ENCODE data around the gene FAM114A2.
"Not testable (repeated sequence)": the region's sequence is repeated elsewhere in the genome, so short reads cannot be mapped to it uniquely, and the experiment has no call there.

Gene FAM114A2

DNA sequence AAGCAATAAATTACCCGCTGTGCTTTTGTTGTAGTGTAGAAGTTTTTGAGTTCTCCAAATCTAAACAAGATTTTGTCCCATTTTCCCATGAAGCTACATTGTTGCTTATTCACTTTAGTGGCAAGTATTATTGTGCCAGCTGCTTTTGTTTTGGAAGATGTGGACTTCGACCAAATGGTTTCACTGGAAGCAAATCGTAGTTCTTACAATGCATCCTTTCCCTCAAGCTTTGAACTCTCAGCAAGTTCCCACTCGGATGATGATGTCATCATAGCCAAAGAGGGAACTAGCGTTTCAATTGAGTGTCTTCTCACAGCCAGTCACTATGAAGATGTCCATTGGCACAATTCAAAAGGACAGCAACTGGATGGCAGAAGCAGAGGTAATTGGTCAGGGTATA, 10.9 kb upstream of the FAM114A2 start:
- DNase-seq (ENCODE audit: low read depth, low spot score): no peak

GRCh38 chr5:154047324-154047723, 8.6 kb upstream of the FAM114A2 start:
- DNase-seq (ENCODE audit: low read depth, low spot score): no peak

GRCh38 chr5:154046486-154046885, 7.8 kb upstream of the FAM114A2 start:
- DNase-seq (ENCODE audit: low read depth, low spot score): no peak

- no peak for DNase-seq (ENCODE audit: low read depth, low spot score)
These were observed 5.9 kb upstream of the FAM114A2 start for GRCh38 chr5:154044581-154044980.

GRCh38 chr5:154044099-154044498, 5.4 kb upstream of the FAM114A2 start:
- DNase-seq (ENCODE audit: low read depth, low spot score): no peak

DNA sequence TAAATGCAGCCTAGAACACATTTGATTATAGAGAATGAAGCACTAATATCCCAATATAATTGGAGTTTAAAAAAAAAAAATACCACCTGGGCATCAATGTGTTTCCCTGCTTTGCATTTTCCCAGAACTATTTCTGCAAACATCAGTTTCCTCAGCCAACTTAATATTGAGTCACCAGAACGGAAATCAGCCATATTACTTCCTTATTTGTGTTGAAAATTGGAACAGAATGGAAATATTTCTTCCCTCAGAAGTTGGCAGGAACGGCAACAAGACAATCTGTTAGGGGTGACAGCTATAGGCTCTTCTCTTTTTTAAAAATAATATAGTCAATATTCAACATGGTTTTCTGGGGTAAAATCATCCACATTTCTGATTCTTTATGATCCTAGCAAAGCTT, 4.1 kb upstream of the FAM114A2 start:
- DNase-seq (ENCODE audit: low read depth, low spot score): no peak

DNA sequence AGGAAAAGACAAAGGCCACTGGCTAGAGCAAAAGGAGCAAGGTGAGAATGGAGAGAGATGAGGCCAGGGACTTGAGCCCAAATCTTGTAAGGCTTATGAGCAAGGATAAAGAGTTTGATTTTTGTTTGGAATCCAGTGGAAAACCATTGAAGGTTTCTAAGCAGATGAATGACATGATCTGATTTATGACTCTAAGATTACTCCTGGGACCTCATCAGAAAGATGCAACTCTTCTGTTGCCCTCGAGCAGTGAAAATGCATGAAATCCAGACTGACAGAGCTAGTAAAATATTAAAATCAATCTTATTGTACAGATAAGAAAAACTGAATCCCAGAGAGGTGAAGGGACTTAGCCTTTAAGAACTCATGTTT, 734 bp upstream of the FAM114A2 start:
- DNase-seq (ENCODE audit: low read depth, low spot score): no peak

DNA sequence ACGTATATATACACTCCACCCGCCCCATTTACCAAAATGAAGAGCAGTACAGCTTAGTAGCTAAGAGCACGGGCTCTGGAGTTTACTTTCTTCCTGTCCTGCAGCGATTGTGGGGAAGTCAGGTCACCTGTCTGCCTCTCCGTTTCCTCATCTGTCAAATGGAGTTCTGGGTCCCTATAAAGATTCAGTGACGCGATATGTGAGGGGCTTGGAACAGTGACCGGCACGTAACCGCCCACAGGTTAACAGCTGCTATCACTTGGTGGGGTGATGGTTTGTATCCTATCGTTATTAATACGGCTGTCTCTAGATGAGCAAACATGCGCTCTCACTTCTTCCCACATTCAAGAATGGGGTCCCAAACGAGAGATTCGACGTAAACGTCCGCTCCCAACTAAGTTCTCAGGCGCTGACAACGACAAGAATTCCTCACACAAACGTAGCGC, 426 bp downstream of the FAM114A2 start:
- no peak for DNase-seq (ENCODE audit: low read depth, low spot score)

DNA sequence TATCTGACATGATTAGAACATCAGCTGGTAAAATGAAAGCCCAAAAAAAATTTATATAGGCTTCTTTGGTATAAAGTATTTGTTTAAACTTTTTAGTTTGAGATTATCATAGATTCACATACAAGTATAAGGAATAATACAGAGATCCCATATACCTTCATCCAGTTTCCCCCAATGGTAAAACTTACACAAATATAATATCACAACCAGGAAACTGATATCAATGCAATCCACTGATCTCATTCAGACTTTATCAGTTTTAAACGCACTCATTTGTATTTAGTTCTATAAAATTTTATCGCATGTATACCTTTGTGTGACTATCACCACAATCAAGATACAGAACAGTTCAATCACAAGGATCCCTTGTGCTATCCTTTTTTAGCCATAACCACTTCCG, 3.8 kb downstream of the FAM114A2 start:
- no peak for DNase-seq (ENCODE audit: low read depth, low spot score)

DNA sequence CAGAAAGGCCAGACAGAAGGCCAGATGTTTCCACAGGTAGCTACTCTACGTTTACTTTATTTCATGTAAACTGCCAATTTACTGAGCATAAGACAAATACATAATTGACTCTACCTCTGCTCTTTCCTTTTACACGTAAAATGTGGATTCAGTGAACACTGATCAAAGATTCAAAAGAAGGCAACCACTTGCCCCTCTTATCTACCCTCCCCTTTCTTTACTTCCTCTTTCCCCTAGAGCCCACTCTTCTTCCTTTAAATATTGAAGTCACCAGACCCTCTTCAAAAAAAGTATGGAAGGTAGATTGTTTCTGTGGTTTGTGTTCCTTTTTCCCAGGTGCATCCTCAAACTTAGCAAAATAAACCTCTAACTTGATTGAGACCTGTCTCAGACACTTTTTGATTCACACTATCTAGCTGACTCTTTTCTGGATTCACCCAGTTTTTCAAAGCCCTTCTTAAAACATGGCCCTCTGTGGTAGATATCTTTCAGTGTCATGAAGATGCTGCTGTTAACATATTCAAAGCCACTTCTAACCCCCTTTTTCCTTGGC, 6.7 kb downstream of the FAM114A2 start:
- no peak for DNase-seq (ENCODE audit: low read depth, low spot score)

DNA sequence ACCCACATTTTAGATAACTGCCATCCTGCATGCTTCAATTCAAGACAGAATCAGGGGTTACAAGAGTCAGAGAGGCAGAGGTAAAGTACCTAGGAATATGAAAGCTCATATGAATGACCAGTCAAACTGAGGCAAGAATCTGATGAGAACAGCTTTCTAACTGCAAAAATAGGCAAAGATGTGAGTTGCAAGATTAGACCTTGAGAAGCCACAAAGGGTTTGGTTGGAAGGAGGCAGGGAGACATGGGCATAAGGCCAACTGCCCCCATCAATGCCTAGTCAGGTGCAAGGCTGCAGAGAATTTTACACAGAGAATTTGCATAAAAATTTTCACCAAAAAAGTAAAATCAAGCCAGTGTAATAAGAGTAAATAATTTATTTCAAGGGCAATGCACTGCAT, 12.8 kb downstream of the FAM114A2 start:
- no peak for DNase-seq (ENCODE audit: low read depth, low spot score)

DNA sequence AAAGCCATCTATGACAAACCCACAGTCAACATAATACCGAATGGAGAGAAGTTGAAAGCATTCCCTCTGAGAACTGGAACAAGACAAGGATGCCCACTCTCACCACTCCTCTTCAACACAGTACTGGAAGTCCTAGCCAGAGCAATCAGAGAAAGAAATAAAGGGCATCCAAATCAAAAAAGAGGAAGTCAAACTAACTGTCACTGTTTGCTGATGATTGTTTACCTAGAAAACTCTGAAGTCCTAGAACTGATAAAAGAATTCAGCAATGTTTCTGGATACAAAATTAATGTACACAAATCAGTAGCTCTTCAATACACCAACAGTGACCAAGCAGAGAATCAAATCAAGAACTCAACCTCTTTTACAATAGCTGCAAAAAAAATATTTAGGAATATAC, 19.8 kb downstream of the FAM114A2 start:
- DNase-seq (ENCODE audit: low read depth, low spot score): not testable (repeated sequence)

DNA sequence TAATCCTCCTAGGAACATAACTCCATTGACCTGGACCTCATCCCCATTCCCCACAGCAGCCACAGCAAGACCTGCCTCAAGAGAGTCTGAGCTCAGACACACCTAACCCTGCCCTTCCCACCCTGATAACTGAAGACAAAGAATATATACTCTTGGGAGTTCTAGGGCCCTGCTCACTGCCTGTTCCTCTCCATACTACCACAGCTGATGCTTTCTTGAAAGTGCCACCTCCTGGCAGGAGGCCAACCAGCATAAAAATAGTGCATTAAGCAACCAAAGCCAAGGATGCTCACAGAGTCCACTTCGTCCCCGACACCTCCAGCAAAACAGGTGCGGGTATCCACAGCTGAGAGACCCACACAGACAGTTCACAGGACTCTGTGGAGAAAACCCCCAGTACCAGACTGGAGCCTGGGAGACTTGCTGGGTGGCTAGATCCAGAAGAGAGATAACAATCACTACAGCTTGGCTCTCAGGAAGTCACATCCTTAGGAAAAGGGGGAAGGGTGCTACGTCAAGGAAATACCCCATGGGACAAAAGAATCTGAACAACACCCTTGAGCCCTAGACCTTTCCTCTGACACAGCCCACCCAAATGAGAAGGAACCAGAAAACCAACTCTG, 23.5 kb downstream of the FAM114A2 start:
- no peak for DNase-seq (ENCODE audit: low read depth, low spot score)

GRCh38 chr5:154010660-154011059, 28.1 kb downstream of the FAM114A2 start:
- no peak for DNase-seq (ENCODE audit: low read depth, low spot score)

GRCh38 chr5:154005648-154006047, 33.1 kb downstream of the FAM114A2 start:
- DNase-seq (ENCODE audit: low read depth, low spot score): no peak

DNA sequence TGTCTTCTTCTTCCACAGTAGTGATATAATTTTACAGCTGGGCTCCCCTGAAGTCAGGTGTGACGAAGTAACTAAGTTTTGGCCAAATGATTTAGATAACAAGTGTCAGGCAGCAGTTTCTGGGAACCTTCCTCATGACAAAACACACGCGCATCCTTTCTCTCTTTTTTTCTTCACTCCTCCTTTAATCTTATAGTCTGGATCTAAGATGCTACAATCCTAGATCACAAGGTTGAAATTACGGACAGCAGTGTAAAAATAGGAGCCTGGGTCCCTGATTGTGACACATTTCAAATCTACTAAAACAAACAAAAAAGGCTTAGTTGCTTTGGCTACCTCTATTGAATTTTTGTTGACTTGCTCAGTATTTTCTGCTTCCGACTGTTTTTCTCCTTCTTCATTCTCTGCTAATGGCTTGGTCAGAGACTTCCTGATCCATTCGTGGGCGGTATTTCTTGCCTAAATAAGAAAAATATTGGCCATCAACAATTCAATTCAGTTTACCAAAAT, 36.1 kb downstream of the FAM114A2 start:
- DNase-seq (ENCODE audit: low read depth, low spot score): no peak

DNA sequence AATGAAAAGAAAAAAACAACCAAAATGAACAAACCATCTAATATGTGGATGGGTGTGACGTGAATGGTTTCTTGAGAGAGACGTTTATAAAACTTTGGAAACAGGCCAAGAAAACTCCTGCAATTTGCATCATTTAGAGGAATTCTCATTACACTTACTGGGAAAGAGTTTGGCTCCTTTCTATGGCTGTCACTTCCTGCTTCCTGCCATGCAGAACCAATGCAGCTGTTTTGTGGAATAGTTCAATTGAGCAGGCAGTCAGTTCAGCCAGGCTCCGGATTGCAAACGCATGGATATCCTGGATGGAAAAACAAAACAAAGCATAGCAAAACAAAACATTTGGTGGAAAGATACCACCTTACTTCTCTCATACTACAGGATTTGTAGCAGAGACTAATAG, 36.6 kb downstream of the FAM114A2 start:
- DNase-seq (ENCODE audit: low read depth, low spot score): no peak

- DNase-seq (ENCODE audit: low read depth, low spot score): no peak
These were observed 38.0 kb downstream of the FAM114A2 start for GRCh38 chr5:154000703-154001102.

GRCh38 chr5:153999995-154000394, 38.7 kb downstream of the FAM114A2 start:
- no peak for DNase-seq (ENCODE audit: low read depth, low spot score)

GRCh38 chr5:153998768-153999167, 39.9 kb downstream of the FAM114A2 start:
- DNase-seq (ENCODE audit: low read depth, low spot score): no peak

DNA sequence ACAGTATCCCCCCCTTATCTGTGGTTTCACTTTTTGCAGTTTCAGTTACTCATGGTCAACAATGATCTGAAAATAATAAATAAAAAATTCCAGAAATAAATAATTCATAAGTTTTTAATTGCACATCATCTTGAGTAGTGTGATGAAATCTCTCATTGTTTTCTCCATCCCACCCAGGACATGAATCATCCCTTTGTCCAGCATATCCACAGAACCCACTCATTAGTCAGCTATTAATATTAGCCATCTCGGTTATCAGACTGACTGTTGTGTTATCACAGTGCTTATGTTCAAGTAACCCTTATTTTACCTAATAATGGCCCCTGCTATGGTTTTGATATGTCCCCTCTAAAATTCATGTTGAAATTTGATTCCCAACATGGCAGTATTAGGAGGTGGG, 40.7 kb downstream of the FAM114A2 start:
- DNase-seq (ENCODE audit: low read depth, low spot score): no peak

- DNase-seq (ENCODE audit: low read depth, low spot score): no peak
These were observed 47.5 kb downstream of the FAM114A2 start for GRCh38 chr5:153991168-153991567.

DNA sequence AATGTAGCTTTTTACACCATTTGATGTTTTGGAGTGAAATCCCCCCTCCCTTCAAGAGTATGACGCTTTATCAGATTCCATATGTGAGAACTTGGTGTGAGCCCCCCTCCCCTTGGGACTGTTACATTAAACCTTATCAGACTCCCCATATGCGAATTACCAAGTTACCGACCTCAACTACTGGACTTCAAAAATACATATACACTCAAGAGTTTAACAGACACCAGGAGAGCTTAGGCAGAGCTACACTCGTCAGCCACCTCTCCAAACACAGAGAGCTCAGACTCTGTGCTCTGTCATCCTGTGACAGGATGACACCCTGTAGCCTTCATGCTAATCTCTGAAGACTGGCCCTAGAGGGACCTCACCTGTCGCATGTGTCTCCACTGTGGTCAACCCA, 50.2 kb downstream of the FAM114A2 start:
- no peak for DNase-seq (ENCODE audit: low read depth, low spot score)

- no peak for DNase-seq (ENCODE audit: low read depth, low spot score)
These were observed 51.4 kb downstream of the FAM114A2 start for GRCh38 chr5:153987301-153987700.
